ENCODE measurements around the gene MLLT1.

The MLLT1 gene

DNA sequence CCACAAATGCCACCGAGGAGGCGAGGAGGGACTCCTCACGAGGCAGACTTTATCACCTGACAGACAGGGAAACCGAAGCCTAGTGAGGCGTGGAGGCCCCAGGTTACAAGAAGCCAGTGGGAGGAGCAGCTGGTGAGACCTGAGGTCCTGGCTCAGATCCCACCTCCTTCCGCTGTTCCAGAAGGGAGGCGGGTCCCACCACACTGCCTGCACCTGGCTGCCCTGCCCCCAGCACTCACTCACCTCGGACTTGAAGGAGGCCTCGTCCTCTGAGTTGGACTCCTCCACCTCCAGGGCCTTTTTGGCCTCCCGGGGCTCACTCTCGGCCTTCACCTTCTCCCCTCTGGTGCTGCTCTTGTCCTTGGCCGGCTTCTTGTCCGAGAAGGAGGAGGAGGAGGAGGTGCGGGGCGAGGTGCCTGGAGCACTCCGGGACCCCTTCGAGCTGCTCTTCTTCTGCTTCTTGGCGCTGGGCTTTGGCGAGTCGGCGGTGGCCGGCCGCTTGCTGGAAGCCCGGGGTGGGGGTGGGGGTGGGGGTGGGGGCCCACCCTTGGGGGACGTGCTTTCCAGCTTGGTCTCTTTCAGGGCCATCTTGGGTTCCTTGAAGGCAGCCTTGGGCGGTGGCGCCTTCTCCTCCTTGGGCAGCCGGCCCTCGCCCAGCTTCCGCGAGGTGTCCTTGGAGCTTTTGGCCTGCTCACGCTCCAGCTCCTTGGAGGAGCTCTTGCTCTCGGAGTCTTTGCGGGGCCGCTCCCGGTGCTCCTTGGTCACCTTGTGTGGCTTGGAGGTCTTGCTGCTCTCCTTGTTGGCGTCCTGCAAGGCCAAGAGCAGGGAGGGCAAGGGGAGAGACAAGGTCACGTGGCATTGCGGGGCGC lies 57.7 kb downstream of the MLLT1 start:
- POLR2A ChIA-PET (ENCODE audit: low non-redundant PET): no interaction called here
- CTCF ChIA-PET: interaction anchor here (0.6 to 1.6 kb wide), 2 partner anchors 14 to 36 kb away, joined by 4 to 5 read pairs; no protein-coding TSS in a partner anchor
- TF ChIP-seq, protein P1, sequence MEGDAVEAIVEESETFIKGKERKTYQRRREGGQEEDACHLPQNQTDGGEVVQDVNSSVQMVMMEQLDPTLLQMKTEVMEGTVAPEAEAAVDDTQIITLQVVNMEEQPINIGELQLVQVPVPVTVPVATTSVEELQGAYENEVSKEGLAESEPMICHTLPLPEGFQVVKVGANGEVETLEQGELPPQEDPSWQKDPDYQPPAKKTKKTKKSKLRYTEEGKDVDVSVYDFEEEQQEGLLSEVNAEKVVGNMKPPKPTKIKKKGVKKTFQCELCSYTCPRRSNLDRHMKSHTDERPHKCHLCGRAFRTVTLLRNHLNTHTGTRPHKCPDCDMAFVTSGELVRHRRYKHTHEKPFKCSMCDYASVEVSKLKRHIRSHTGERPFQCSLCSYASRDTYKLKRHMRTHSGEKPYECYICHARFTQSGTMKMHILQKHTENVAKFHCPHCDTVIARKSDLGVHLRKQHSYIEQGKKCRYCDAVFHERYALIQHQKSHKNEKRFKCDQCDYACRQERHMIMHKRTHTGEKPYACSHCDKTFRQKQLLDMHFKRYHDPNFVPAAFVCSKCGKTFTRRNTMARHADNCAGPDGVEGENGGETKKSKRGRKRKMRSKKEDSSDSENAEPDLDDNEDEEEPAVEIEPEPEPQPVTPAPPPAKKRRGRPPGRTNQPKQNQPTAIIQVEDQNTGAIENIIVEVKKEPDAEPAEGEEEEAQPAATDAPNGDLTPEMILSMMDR (conservative IDR thresholded peaks at IDR 0.05; ENCODE audit: low read depth): no peak
- peak overlapping the region; percentile 91 for H3K27ac ChIP-seq
- DNase-seq (ENCODE audit: low spot score): no peak

DNA sequence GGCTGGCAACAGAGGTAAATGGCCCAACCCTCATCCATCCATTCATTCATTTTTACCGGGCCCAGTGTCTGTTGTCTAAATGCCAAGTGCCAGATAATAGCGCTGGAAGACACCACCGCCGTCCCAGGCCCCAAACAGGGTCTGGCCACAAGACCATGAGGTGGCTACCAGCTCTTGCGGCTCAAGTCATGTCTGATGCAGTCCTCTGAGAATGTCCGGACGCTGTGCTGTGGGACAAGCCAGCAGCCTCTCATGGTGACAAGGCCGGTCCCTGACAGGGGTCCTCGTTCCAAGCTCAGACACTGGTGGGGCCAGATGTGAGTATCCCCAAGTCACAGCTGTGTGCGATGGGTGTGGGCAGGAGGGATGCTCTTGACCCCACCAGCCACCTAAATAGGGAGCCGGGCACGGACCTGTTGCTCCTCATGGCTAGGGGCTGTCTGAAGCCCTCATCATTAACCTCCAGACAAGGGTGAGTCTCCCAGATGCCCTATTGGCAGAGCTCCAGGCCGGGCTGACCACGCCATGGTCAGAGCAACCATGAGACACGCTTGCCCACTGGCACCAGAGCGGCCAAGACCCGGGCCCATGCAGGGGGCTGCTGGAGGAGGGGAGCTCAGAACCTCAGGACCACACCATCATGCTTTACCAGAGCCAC lies 58.4 kb downstream of the MLLT1 start:
- TF ChIP-seq, protein P1 (conservative IDR thresholded peaks at IDR 0.05; ENCODE audit: low read depth): no peak
- ChIA-PET CTCF (interaction anchor here (1.6 kb wide), 1 partner anchor 15 kb away, joined by 5 read pairs; no protein-coding TSS in a partner anchor), POLR2A (ENCODE audit: low non-redundant PET) (no interaction called here)
- H3K27ac ChIP-seq: peak overlapping the region; percentile 91
- DNase-seq (ENCODE audit: low spot score): no peak

DNA sequence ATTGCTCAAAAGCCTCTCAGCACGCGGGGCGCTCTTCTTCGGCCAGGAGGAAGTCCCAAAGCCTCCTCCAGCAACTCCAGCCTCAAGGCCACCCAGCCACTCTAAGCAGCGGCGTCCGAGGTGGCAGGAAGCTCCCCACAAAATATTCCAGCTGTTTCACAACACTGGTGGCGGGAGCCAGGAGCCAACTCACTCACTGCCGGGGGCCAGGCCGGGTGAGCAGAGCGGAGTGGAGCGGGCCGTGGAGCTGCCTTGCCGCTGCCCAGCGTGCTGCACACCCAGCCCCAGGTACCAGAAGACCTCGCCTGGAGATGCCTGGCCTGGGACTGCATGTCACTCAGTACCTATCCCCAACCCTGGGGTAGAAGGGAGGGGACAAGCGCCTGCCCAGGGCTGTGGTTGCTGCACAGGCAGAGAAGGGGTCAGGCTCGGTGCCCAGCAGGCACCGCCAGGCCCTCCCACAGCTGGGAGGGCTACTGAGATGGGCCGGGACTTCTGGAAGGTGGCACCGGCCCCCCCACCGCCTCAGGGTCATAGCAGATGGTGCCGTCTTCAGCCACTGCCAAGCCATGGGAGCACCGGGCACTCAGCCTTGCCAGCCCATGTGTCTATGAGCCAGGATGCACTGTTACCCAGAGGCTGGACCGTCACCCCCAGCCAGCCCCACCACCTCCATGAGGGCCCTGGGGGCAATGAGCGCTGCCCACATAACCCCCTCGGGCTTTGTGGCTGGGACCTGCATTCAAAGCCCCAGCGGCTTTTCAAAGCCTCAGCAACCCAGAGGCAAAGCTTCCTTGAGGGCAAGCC lies 59.2 kb downstream of the MLLT1 start:
- POLR2A ChIA-PET (ENCODE audit: low non-redundant PET): no interaction called here
- TF ChIP-seq, protein P1 (conservative IDR thresholded peaks at IDR 0.05; ENCODE audit: low read depth): no peak
- peak overlapping the region; percentile 91 for H3K27ac ChIP-seq
- CTCF ChIA-PET: interaction anchor here (0.5 to 1.6 kb wide), 3 partner anchors 16 to 605 kb away, joined by 3 to 5 read pairs (median 3); no protein-coding TSS in a partner anchor
- no peak for DNase-seq (ENCODE audit: low spot score)

DNA sequence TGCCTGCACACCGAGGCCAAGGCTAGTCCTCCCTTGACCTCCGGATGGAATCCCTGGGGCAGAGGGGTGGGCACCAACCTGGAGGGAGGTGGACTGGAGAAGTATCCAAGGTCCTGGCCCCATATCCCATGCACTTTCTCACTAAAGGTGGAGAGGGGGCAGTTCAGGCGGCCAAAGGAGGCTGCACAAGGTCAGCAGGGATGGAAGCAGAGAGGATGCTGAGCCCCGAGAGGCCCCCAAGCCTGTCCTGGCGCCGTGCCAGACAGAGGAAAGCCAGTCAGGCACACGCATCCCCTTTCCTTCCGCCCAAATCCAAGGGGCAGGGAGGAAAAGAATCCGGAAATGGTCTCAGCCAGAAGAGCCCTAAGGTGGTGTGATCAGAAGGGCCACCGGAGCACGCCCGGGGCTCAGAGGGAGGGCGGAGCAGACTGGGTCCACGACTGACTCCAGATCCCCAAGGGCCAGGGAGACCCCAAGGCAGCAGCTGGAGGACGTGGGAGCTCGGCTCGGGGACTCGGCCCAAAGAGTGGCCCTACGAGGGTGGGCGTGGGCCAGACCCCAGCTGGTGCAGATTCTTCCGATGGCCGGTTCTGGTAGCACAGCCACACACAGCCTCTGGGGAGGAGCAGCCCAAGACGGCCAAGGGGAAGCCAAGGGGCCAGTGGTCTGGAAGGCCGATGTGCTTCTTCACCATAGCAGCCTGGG lies 60.0 kb downstream of the MLLT1 start:
- TF ChIP-seq, protein P1 (conservative IDR thresholded peaks at IDR 0.05; ENCODE audit: low read depth): no peak
- no peak for DNase-seq (ENCODE audit: low spot score)
- CTCF ChIA-PET: no interaction called here
- POLR2A ChIA-PET (ENCODE audit: low non-redundant PET): no interaction called here
- peak overlapping the region; percentile 91 for H3K27ac ChIP-seq

DNA sequence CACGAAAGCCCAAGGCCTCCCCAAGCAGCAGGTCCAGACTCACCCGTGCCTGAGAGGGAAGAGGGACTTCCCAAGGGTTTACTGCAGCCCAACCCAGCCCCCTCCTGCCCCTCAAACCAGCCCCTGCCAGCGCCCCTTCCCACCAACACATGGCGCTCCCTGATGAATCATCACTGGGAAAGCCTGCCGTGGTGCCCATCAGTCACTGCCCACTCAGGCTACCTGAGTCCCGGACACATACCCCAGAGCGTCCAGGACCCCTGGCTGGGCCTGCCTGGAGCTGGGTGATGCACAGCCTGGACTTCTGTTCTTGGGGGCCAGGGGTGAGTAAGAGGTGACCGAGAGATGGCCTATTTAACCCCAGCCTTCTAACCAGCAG lies 60.6 kb downstream of the MLLT1 start:
- POLR2A ChIA-PET (ENCODE audit: low non-redundant PET): no interaction called here

More for the DNA sequence above, 60.6 kb downstream of the MLLT1 start:
- TF ChIP-seq, protein P1 (conservative IDR thresholded peaks at IDR 0.05; ENCODE audit: low read depth): no peak
- DNase-seq (ENCODE audit: low spot score): no peak
- H3K27ac ChIP-seq: peak overlapping the region; percentile 91
- CTCF ChIA-PET: interaction anchor here (0.6 to 2.0 kb wide), 9 partner anchors 13 to 331 kb away, joined by 3 to 20 read pairs (median 4); no protein-coding TSS in a partner anchor
